ENCODE results near the gene LEMD2. TPM values are rescaled to one million over a fixed set of nuclear protein-coding genes. Genes with fewer than 3 reads are reported as not detected.

The LEMD2 gene
- total RNA-seq, 1 experiment from 2014 or later: 91.8 TPM

- H2BK5ac ChIP-seq (ENCODE audit: insufficient read length, low read length): no peak overlapping the region
These were observed 44.7 kb downstream of the LEMD2 start for GRCh38 chr6:33744001-33744848.

More at GRCh38 chr6:33744001-33744848, 44.7 kb downstream of the LEMD2 start:
- H2BK120ac ChIP-seq (ENCODE audit: low read depth, low read length, poor library complexity, severe bottlenecking): no peak overlapping the region
- H3K27me3 ChIP-seq (ENCODE audit: insufficient read depth, low read length): no peaks in the 10 kb centered on the region
- H3T11ph ChIP-seq (ENCODE audit: low read length): no peak overlapping the region
- H4K8ac ChIP-seq (replicated peaks; ENCODE audit: insufficient read length, low read depth, low read length): no peak overlapping the region
- peaks cover 8% of the 10 kb centered on the region; the same call in 1 of the 2 replicates for H3K4me1 ChIP-seq (ENCODE audit: insufficient read depth, low read length)
- no peaks in the 10 kb centered on the region for H4K20me1 ChIP-seq (ENCODE audit: control insufficient read depth, insufficient read depth, insufficient read length)
- no peak overlapping the region for H4K91ac ChIP-seq (ENCODE audit: insufficient read length, low read depth, low read length)
- H3K4me2 ChIP-seq (ENCODE audit: insufficient read depth, insufficient read length, low read length): no peak overlapping the region
- Mint-ChIP-seq H3K4me3 (no peak overlapping the region), H3K27ac (no peak overlapping the region), H3K36me3 (ENCODE audit: insufficient read depth in 1 of 3, low read depth in 3 of 3) (no peaks in the 10 kb centered on the region; a peak in 1 of 7 replicates), H3K27me3 (ENCODE audit: low read depth) (peaks cover 9% of the 10 kb centered on the region), H3K9me3 (no peaks in the 10 kb centered on the region), H3K4me1 (peaks cover 49 to 57% of the 10 kb centered on the region in 2 experiments)
- no peak overlapping the region for H2AK5ac ChIP-seq (ENCODE audit: insufficient read length, low read length)
- no peaks in the 10 kb centered on the region for H3K23me2 ChIP-seq (ENCODE audit: insufficient read length, low read depth, low read length, poor library complexity, severe bottlenecking)
- H3K56ac ChIP-seq (ENCODE audit: insufficient read length, low read depth, low read length): no peak overlapping the region
- H3K79me1 ChIP-seq (ENCODE audit: insufficient read depth, low read depth, low read length, poor library complexity, severe bottlenecking): no peaks in the 10 kb centered on the region
- DNase-seq: peak; percentile 83
- no peak overlapping the region for H2AFZ ChIP-seq (ENCODE audit: low read length)
- H3K23ac ChIP-seq (ENCODE audit: insufficient read length, low read depth, low read length): no peak overlapping the region
- H3K9me3 ChIP-seq (ENCODE audit: control insufficient read depth, low read depth, low read length): no peaks in the 10 kb centered on the region
- H2BK12ac ChIP-seq (ENCODE audit: insufficient read length, low read depth, low read length): no peak overlapping the region
- H4K5ac ChIP-seq (ENCODE audit: insufficient read length, low read depth, low read length): no peak overlapping the region
- no peak overlapping the region for H2BK15ac ChIP-seq (ENCODE audit: low read depth, low read length)
- H3K4ac ChIP-seq (ENCODE audit: low read depth, low read length): no peak overlapping the region
- H3K27ac ChIP-seq (ENCODE audit: insufficient read length, low read depth, low read length): no peak overlapping the region
- no peak overlapping the region for H3K18ac ChIP-seq (ENCODE audit: insufficient read length, low read depth, low read length)
- TF ChIP-seq, protein P1, sequence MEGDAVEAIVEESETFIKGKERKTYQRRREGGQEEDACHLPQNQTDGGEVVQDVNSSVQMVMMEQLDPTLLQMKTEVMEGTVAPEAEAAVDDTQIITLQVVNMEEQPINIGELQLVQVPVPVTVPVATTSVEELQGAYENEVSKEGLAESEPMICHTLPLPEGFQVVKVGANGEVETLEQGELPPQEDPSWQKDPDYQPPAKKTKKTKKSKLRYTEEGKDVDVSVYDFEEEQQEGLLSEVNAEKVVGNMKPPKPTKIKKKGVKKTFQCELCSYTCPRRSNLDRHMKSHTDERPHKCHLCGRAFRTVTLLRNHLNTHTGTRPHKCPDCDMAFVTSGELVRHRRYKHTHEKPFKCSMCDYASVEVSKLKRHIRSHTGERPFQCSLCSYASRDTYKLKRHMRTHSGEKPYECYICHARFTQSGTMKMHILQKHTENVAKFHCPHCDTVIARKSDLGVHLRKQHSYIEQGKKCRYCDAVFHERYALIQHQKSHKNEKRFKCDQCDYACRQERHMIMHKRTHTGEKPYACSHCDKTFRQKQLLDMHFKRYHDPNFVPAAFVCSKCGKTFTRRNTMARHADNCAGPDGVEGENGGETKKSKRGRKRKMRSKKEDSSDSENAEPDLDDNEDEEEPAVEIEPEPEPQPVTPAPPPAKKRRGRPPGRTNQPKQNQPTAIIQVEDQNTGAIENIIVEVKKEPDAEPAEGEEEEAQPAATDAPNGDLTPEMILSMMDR (conservative IDR thresholded peaks at IDR 0.05): peak; percentile 97
- H3K14ac ChIP-seq (ENCODE audit: insufficient read depth, low read length): no peak overlapping the region
- no peak overlapping the region for H2BK20ac ChIP-seq (ENCODE audit: low read depth, low read length, poor library complexity, severe bottlenecking)
- no CpG with 5 or more reads among the region's 11 CpGs for WGBS (ENCODE audit: extremely low coverage, insufficient read length, low lambda C conversion rate)
- no peak overlapping the region for H3K9ac ChIP-seq (ENCODE audit: extremely low read depth, insufficient read length, low read length)
- no peaks in the 10 kb centered on the region for H3K79me2 ChIP-seq (ENCODE audit: insufficient read depth, low read length)
